GM19193 (cell line): ENCODE results near the gene EEIG1.

Experiments used
- POLR2A ChIP-seq: IDR thresholded peaks from 4 replicates; pipeline ENCODE4 v1.6.1; 2011; ENCODE audit not compliant: insufficient read depth, insufficient read length; ENCODE audit errors: extremely low read depth

The EEIG1 gene

DNA sequence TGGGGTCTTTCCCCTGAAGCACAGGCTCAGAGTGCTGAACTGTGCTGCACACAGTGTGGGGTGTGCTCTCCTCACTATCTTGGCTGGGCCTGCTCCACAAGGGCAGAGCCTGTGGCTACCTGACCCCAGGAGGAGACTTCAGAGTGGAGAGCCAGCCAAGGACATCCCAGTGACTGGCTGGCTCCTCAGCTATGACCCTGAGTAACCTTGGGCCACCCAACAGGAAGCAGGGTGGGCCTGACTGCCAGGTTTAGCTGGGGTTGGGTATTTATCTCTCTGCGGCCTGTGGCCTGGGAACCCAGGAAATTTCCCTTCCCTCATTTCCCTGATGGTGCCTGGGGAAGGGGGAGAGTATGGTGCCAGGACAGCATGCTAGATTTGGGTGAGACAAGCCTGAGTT, 2.1 kb upstream of the EEIG1 start:
- TF ChIP-seq POLR2A = no peak

DNA sequence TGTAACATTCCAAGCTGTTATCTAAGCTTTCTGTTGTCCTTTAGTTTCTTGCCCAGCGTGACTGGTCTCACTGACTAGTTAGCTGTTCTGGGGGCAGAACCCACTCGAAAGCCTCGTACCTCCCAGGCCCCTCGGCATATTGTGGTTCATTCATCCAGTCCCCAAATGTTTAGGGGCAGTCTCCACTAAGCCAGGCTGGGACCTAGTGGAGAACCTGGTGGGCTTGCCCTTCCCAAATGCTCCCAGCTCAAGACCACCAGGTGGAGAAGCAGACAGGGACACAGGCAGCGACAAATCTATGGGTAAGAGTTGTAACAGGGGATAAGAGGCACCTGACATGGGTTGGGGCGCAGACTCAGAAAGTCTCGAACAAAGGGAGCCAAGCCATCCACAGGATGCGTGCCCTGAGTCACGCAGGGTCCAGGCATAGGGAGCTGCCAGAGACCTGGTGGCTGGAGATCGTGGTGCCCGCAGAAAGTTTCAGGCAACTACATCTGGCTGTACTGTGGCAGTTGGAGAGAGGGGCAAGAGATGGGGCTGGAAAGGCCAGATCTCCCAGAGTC, 851 bp upstream of the EEIG1 start:
- TF ChIP-seq POLR2A = no peak

DNA sequence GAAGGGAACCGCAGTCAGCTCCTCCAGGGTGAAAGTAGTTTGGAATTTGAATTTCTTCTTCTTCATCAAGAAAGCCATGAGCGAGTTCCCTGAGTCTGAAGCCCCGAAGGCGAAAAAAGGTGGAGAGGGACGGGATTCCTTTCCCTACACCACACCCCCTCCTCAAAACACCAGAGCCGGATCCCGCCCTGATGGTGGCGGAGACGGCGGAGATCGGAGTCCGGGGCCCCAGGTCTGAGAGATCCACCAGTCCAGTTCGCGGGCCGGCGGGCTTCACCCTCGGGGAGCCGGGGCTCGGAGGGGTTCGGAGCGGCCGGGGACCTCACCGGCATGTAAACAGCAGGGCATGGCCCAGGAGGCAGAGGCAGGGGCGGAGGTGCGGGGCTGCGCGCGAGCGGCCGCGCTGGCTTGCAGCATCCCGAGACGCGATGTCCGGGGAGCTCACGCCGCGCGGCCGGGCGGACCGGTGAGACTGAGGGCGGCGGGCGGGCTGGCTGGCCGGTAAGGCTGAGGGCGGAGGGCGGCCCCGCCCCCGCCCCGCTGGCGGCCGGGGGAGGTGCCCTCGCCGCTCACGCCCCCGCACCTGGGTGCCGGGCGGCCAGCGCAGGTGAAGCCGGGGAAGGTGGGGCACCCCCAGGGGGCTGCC, 606 bp downstream of the EEIG1 start:
- no peak for TF ChIP-seq POLR2A

DNA sequence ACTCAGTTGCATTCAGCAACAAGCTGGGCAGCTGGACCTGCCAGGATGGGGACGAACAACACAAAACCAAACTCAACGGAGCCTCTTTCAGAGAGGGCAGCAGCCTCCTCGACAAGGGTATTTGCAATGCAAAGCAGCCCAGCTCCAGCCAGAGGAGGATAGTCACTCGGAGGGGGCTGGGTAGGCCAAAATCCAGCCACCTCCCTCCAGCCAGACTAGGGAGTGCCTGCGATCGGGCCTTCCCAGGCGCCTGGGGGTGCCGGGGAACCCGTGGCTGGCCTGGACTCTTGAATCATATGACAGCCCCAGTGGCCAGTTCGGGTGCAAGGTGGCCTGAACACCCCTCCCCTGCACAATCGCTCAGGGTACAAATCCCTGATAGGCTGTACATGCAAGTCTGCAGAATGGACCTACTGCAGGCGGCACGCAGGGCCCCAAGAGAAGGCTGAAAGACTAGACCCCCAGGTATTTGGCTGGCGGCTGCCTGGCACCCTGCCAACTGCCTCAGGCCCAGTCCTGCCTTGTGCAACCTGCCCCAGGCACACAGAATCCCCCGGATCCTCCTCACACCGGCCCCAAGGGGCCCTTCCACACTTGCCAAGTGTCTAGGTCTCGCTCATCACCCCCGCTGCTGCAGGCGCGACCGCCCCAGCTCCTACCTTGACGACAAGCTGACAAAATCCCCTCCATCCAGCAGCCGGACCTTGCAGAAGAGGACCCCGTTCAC, 1.3 kb downstream of the EEIG1 start:
- peak; percentile 61 for TF ChIP-seq POLR2A

DNA sequence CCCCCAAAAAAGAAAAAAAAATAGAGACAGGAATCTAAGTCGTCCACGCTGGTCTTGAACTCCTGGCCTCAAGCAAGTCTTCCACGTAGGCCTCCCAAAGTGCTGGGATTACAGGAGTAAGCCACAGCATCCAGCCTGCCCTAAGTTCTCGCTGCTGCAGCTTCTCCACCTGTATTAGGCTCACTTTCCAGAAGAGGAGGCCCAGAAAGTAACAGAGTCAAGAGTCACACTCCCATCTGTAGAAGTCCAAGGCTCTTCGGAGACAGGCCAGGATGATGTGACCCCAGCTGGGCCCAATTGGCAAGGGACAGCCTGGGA, 1.8 kb downstream of the EEIG1 start:
- no peak for TF ChIP-seq POLR2A

DNA sequence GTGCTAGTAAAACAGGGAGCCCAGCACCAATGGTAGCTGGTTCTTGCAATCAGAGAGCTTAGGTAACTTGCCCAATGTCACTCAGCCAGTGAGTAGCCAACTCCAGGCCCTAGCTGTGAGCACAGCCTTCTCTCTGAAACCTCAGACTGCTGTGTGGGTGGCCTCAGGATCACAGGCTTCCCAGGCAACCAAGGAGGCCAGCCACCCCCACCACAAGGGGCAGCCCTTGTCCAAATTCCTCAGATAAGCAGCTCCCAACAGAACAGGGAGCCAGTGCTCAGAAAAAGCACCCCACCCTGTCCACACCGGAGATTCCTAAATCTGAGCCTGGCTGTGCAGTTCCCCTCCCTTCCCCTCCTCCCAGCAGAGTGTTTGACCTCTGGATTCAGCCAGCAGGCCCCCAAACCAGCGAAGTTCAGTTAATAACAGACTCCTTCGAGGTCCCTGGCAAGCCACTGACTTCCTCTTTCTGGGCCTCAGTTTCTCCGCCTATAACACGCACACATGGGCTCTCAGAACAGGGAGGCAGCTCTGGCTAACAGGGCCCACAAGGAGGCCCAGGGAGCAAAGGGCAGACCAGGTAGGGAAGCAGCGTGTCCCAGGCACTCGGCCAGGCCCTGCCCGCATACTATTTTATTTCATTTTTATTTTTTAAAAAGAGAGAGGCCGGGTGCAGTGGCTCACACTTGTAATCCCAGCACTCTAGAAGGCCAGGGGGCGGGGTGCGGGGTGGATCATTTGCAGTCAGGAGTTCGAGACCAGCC, 2.7 kb downstream of the EEIG1 start:
- no peak for TF ChIP-seq POLR2A

DNA sequence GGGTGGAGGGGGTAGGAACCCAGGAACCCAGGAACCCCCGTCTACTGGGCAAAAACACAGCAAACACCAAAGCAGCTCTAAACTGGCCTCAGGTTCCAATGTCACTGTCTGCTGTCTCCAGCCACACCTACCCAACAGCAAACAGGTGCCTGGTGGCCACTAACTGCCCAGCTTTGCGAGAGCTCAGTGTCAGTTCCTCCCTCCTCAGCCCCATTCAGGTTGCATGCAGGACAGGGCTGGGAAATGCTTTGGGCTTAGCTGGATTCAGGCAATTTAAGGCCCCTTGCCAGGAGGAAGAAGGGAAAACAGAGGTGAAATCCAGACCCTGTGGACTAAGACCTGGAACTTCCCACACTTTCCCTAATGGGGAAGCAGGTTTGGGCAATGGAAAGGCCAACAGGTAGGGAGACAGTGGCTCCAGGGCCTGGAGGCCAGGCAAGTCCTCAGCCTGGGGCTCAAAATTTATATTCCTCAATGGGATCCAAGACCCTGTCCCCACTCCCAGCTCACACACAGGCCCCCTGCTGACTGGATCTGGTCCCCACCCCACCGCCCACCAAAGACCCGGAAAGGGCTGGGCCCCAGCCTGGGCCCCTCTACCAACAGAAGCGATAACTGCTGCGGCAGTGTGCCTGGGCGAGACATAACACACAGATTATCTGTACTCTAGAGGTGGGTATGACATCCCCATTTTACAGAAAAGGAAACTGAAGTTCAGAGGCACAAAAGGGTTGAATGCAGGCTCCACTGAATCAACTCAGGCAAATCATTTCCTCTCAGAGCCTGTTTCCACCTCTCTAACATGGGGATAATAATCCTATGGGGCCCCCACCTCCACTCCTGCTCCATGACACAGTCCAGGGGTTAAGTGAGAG, 3.5 kb downstream of the EEIG1 start:
- TF ChIP-seq POLR2A = no peak

DNA sequence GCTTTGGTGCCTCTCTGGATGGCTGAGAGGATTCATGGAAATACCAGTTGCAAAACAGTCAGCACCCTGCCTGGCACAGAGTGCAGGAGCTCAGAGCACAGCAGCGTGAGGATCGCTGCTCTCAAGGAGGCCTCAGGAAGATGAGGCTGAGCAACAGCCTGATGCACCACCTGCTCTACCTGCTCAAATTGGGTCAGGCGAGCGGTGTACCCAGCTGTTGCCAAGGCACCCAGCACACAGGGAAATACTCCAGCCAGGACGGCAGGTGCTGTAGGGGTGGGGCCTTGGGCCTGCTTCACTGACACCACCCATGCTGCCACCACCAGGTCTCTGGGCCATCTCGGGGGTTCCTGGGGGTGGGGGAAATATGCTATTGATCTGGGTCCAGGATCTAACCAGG, 4.3 kb downstream of the EEIG1 start:
- TF ChIP-seq POLR2A = no peak

DNA sequence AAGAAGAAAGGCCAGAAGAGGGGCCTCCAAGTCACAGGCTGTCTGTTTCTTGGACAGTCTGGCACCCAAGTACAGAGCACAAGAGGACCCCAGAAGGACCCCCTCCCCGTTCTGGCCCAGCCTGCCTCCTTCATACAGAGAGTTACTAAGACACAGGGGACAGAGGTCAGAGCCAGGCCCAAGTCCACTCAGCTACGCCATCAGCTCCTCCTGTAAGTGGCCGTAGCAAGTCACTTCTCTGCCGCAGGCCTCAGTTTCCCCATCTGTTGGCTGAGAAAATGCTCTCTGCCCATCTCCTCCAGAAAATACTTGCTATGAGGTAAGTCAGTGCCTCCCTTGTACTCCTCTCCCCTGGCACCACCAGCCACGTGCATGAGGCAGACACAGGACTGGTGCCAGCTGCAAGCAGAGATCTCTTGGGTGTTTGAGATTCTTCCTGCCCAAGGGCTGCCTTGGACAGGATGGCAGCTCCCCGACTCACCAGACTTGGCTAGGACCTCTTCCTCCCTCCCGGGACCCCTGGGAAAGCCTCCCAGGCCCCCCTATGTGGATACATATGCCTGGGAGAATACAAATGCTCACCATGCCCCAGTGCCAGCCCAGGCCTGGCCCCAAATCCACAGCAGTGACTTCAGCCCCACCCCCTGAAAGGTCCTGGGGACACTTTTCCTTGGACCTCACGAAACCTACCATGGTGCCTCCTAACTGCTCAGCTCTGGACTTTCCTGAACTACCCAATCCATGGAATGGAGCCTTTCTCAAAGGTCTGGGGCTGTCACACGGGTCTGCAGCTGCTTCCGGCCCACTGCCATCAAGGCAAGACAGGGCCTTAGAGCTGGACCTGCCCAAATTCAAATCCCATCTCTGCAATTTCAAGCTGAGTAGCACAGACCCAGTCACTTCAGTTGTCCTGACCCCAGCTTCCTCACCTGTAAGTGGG, 5.1 kb downstream of the EEIG1 start:
- no peak for TF ChIP-seq POLR2A

DNA sequence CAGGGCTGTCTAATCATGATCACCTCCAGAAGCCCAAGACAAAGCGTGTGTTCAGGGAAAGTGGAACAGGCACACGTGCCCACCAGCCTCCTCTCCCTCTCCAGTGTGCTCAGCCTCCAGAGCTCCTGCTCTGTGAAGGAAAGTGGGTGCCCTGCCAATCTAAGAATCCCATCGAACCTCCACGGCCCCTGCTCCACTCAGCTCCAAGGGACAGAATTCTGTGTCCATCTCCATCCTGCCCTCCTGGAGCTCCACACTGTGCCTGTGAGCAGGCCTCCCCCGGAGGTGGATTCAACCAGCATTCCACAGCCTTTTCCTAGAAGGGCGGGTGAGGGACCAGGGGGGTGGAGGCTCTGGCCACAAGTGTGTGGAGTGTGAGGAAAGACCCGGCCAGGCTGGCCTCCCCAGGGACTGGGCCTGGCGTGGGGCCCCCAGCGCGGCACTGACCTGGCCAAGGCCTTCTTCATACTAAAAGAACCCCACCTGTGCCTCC, 6.0 kb downstream of the EEIG1 start:
- TF ChIP-seq POLR2A = no peak

DNA sequence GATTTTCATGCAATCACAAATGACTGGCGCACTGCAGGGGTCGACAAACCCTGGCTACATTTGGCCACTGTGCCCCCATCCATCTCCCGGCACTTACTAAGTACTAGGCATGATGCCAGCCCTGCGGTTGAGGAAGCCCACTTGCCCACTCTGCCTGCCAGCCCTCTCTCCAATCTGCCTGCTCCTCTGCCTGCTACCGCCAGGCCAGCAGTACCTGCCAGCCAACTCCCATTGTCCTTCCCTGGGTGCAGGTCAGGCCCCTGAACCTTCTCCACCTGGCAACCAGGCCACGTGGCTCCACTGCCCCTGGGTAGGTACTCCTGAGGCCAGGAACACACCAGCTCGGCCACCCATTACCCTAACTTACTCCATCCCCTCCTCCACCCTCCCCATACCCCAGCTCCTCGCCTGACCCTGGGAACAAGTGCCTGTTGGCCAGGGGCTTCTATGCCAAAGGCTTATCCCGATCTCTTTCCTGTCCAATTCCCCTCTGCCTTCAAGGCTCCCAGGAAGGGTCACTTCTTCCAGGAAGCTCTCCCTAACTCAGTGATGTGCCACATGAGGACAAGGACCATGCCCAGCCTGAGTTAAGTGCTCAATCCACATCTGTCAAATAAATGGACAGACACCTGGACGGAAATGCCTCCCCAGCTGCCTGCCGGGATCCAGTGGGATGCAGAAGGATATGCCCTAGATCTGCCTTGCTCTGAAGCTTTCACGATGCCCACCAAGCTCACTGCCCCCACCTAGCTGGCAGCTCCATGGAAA, 6.6 kb downstream of the EEIG1 start:
- no peak for TF ChIP-seq POLR2A

DNA sequence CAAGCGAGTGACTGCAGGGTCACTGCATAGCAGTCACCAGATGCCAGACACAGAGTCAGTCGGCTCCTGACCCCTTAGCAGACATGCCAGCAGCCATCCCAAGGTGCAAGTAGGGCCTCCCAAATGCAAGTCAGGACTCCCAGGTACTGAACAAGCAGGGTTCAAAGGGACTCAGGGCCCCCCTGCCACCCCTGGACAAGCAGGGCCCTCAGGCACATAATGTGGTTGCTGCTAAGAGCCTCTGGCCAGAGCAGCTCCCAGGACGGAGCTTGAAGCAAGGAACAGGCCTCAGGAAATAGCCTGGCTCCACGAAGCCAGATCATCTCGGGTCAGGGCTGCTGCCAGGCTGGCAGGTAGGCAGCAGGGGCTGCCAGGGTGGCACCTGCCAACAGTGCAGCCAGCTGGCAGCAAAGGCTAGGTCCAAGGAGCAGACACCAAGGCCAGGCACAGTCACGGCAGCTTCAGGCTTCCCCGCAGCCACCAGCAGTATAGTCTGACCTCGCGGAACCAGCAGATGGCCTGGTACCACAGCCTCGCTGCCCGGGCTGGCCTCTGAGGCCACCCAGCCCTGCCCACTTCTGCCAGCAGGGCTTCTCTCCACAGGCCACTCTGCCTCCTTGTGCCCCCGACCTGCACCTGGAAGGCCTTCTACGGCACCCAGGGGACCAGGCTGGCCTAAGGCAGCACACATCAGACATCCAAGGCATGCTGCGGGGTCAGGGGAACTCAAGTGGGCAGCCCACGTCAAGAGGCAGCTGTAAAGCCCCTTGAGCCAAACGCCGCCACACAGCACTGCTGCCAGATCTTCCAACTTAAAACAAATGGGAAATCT, 7.4 kb downstream of the EEIG1 start:
- no peak for TF ChIP-seq POLR2A
